NCI-H1694 (cell line): Measurements from ENCODE around the gene GRAMD4.
A peak's percentile ranks its signal among the peaks of the same experiment; 100 is the strongest.

Experiments
- DNase-seq: peaks from one replicate; lab custom pipeline; 2025; lab: John Stamatoyannopoulos, UW

GRAMD4 gene

DNA sequence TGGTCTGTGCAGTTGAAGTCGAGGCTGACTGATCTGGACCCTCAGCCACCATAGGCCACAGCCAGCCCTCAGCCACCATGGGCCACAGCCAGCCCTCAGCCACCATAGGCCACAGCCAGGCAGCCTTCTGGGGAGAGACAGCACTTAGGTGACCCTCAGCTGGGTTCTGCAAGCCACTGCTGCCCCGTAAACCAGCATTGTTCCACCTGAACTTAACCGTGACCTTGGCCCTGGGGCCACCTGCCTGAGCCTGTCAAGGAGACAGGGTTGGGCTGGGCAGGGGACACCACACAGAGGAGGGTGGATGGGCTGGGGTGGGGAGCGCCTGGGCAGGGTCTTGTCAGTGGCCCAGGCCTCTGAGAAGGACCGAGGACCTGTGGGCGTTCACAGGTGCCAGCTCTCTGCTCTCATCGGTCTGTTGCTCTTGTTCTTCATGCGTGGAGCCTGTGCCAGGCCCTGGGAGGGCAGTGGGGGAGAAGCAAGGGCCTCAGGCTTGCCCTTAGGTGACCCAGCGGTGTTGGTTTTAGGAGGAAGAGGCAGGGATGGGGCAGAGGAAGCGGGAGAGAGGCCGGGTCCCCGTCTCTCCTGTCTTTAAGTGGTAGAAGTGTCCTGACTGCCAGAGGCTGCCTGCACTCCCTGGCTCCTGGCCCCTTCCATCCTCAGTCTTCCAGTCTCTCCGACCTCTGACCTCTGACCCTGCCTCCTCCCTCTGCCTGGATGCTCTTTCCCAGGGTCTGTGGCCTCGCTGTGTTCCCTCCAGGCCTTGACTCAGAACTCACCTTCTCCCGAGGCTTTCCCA is 36.9 kb downstream of the GRAMD4 start:
- DNase-seq: no peak

DNA sequence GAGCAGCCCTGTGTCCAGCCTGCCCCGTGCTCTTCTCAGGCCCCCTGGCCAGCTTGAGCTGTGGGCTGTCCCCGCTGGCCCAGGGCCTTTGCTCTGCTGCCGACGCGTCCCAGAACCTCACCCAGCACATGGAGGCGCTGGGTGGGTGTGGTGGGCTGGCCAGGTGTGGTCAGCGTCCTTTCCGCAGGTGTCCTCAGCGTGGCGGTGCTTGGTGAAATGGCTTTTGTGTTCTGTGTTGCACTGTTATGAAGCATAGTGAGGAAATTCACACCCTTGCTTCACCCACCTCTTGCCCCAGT is 37.4 kb downstream of the GRAMD4 start:
- no peak for DNase-seq

DNA sequence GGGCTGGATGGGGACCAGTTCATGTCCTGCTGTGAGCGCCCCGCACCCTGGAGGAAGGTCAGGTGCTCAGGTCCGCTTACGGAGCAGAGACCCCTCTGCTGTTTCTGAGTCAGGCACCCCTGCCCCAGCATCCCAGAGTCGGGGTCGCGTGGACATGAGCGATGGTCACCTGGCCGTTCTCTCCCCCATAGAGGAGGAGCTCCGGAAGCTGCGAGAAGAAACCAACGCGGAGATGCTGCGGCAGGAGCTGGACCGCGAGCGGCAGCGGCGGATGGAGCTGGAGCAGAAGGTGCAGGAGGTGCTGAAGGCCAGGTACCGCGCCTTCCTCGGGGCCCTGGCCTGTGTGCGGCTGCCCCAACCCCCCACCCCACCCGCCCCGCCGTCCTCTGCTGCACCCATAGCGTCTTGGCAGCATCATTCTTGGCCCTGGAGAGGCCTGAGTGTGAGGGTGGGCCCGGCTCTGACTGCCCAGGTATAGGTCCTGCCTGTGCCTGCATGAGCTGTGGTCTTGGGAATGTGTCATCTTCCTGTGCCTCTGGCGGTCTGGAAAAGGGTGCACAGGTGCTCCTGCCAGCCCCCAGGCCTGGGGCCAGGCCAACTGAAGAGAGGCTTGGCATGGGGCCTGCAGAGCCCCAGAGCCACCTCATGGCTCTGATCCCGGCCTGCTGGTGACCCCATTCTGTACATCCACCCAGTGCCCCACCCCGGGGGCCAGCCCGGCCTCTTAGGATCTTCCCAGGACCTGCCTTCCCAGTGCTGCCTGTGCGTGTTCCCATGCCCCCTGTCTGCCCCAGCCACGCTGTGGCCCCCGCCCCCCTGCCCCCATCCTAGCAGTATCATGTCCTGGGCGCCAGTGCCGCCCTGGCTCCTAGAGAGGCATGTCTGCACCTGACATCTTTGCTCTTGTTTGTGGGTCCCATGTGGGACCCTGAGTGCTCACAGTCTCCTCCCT is 38.1 kb downstream of the GRAMD4 start:
- no peak for DNase-seq

DNA sequence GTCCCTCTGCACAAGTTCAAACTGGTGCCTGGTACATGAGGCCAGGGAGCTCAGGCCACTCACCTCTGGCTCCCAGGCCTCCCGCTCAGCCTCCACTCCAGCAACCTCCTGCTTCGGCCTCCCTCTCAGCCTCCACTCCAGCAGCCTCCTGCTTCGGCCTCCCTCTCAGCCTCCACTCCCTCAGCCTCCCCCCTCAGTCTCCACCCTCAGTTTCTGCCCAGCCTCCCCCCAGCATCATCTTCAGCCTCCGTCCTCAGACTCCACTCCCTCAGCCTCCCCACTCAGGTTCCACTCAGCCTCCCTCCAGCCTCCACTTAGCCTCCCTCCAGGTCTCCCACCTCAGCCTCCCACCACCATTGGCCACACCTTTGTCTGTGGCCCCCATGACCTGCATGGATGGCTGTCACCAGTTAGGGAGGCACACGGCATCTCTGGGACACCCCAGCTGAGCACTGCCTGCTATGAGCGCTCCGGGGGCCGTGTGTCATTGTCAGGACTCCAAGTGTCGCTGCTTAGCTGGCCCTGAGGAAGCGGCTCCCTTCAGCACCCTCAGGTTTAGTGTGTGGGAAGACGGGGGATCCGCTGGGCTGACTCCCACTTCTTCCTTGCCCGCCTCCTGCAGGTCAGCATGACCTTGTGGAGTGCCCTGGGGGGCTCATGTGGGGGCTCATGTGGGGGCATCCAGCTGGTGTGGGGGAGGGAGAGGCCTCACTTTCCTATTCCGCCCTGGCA is 39.0 kb downstream of the GRAMD4 start:
- DNase-seq: no peak

DNA sequence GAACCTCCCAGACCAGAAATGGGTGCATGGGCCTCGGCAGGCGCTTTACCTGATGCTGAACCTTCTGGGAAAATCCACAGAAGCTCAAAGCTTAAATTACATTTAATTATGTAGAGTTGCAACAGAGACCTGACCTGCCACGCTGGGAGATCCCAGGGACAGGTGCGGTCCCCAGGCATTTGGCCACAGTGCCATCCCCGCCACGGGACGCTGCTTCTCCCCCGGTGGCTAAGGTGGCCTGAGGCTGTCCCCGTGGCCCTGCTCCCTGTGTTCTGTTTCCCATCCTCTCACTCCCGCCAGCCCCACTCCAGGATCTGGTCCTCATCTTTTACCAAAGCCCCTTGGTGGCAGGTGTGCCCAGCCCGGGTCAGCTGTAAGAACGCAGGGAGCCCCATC is 39.6 kb downstream of the GRAMD4 start:
- no peak for DNase-seq

DNA sequence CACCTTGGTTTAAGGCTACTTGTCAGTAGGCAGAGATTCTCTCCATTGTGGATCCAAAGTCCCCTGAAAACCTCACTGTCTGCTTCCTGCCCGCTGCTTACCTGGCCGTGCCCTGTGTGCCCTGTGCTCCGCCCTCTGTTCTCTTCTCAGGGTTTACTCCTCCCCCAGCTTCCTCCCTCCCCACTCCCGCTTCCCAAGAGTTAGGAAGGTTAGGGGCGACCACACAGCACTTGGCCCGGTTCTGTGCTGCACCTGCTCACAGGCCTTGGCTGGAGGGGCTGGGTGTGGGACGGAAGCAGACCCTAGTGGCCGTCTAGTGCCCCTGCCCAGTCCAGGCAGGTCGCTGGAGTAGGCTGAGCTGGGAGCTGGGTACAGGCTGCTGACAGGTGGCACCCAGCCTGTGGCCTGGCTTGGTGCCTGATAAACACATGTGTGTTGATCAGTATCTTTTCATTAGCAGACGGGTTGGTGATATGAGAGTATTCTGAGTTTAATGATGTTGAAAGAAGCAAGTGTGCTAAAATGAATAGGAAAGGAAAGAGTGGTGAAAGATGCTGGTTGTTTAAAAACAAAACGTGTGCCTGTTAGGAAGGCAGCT is 40.5 kb downstream of the GRAMD4 start:
- DNase-seq: peak; percentile 93

DNA sequence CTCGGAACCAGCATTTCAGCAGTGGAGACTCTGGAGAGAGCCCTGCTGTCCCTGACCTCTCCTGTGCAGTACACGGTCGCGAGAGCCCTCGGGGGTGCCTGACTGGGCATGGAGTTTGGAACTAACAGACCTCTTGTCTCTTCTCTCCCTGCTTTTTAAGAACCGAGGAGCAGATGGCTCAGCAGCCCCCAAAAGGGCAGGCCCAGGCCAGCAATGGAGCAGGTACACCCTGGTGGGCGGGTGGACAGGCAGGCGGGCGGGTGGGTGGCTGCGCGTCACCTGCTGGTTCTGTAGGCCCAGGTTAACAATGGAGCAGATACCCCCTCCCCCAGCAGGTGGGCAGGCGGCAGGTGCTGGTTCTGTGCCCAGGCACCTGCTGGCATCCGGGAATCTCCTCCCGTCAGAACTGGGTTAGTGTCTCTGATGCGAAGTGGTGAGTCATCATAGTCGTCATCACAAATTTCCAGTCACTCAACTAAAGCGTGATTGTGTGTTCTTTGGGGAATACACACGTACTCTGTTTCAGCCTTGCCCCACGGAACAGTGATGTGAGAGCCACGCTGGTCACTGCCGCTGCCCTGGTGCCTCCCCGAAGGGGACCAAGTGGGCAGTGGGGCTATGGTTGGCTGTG is 41.1 kb downstream of the GRAMD4 start:
- peak; percentile 54 for DNase-seq

DNA sequence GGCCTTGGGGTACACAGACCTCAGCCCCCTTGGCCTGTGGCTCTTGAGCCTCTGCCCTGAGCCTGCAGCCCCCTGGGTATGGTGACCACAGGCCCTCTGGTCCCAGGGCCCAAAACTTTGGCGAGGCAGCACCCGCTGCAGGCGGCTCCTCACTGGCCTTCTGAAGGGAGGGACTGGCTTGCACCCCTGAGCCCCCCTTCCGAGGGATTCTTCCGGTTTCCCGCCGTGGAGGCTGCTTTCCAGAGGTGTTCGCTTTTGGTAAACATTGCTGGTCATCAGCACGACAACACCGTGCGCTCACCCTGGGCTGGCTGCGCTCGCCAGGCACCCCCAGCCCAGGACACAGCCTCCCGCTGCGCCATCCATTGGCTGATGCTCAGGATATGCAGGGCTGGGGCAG is 42.0 kb downstream of the GRAMD4 start:
- DNase-seq: no peak

DNA sequence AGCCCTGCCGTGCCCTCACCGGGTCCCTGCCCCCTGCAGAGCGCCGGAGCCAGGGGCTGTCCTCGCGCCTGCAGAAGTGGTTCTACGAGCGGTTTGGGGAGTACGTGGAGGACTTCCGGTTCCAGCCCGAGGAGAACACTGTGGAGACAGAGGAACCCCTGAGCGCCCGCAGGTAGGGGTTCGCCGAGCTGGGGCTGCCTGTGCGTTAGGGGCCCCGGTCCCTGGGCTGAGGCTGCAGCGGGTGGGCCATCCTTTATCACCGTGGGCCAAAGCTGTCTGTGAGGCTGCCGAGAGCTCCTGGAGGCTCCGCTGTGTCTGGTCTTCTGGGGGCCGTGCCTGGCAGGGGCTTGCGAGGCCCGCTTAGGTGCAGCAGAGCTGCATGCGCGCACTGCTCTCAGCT is 42.8 kb downstream of the GRAMD4 start:
- no peak for DNase-seq

DNA sequence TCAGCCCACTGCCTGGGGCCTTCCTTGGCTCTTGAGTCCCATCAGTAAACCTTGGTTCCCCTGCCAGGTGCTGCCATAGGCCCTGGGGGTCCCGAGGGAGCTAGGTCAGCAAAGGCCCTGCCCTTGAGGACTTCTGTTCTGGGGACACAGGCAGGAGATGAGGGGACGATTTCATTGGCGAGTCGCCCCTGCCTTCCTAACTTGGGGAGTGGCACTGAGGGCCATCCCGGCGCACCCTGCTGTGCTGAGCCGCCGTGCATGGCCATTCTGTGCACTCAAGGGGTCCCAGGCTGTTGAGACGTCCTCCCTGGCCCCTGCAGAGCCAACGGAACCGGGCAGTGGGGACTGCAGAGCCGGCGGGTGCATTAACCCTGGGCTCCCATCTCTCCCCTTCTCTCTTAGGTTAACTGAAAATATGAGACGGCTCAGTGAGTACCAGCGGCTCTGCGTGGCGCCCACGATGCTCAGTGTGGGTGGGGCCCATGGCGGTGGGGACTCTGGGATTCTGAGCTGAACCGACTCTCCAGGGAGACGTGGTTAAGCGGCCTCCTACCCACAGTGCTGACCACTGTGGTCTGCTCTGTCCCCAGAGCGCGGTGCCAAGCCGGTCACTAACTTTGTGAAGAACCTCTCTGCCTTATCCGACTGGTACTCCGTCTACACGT is 43.4 kb downstream of the GRAMD4 start:
- no peak for DNase-seq

DNA sequence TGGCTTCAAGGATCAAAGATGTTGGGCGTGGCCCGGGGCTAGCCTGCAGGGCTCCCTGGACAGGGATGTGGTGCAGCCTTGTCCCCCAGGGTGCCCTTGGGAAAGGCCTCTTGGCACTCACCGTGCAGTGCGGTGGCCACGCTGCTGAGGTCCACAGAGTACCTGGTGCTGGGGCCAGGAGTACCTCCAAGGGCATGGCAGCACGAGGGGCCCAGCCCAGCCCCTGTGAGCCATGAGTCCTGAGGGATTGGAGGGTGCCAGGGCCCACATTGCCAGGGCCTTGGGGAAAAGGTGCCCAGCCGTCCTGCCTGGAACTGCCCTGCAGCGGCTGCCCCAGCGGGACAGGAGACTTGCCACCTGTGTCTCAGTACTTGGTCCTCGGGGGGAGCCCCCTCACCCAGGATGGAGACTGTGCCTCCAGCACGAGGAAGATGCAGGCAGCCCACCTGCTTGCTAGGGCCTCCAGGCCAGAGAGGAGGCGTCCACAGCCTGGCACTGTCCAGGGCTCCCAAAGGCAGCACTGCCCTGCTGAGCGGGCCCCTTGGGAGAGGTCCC is 44.2 kb downstream of the GRAMD4 start:
- DNase-seq: no peak

DNA sequence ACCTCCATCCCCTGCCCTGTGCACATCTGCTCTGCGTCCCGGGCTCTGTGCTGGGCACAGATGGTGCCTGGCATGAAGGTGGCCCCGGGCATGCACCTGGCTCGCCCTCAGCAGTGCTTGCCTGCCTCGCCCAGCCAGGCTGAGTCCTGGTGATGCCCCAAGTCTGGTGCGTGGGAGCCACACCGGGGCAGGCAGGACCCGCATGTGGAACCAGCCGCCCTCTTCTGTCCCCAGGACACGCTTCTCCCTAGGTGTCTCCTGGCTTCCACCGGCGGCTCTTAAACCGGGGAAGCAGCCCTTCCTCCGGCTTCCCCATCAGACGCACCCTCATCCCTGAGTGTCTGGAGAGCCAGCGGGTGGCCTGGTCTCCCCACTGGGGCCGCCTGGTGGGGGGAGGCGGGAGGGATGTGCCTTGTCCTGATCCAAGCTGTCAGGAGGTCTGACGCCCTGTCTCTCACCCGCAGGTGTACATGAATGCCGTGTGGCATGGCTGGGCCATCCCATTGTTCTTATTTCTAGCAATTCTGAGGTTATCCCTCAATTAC is 45.0 kb downstream of the GRAMD4 start:
- DNase-seq: no peak

DNA sequence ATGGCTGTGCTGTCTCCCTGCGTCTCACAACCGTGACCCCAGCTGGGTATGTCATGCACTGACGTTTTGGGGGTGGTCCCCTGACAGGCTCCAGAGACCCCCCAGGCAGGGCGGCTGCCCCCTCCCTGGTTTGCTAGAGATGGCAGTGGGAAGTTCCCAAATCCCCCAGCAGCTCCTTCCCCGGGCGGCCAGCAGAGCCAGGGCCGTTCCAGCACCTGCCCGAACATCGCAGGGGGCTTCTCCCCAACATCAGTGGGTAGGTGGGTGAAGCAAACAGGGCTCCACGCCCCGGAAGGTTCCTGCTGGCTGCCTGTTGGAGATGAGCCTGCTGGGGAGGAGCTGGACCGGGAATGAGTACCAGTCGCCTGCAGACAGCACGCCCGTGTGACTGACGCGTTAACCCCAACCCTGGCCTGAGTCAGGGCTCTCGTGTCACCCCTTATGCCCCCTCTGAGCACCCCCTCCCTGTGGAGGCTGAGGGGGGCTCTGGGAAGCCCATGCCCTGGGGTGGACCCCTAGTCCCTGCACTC is 45.6 kb downstream of the GRAMD4 start:
- DNase-seq: no peak

DNA sequence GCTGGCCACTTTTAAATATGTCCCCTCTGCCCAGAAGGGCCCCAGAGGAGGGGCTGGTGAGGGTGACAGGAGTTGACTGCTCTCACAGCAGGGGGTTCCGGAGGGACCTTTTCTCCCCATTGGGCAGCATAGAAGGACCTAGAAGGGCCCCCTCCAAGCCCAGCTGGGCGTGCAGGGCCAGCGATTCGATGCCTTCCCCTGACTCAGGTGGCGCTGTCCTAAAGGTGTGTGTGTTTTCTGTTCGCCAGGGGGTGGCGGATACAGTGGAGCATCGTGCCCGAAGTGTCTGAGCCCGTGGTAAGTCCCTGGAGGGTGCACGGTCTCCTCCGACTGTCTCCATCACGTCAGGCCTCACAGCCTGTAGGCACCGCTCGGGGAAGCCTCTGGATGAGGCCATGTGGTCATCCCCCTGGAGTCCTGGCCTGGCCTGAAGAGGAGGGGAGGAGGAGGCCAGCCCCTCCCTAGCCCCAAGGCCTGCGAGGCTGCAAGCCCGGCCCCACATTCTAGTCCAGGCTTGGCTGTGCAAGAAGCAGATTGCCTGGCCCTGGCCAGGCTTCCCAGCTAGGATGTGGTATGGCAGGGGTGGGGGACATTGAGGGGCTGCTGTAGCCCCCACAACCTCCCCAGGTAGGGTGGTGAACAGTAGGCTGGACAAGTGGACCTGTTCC is 46.5 kb downstream of the GRAMD4 start:
- DNase-seq: no peak

DNA sequence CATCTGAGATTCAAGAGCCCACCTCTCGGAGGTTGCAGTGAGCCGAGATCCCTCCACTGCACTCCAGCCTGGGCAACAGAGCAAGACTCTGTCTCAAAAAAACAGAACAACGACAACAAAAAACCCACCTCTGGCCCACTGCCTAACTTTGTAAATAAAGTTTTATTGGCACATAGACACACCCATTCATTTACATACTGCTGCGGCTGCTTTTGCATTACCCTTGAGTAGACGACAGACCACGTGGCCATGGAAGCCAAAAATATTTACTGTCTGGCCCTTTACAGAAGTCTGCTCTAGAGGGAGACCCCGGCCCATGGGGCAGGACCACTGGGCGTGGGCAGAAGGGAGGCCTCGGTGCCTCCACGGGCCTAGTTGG is 47.0 kb downstream of the GRAMD4 start:
- no peak for DNase-seq

DNA sequence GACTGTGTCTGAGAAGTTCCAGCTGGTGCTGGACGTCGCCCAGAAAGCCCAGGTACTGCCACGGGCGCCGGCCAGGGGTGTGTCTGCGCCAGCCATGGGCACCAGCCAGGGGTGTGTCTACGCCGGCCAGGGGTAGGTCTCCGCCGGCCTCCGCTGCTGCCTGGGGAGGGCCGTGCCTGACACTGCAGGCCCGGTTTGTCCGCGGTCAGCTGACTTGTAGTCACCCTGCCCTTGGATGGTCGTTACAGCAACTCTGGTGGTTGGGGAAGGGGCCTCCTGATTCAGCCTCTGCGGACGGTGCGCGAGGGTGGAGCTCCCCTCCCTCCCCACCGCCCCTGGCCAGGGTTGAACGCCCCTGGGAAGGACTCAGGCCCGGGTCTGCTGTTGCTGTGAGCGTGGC is 47.9 kb downstream of the GRAMD4 start:
- no peak for DNase-seq

DNA sequence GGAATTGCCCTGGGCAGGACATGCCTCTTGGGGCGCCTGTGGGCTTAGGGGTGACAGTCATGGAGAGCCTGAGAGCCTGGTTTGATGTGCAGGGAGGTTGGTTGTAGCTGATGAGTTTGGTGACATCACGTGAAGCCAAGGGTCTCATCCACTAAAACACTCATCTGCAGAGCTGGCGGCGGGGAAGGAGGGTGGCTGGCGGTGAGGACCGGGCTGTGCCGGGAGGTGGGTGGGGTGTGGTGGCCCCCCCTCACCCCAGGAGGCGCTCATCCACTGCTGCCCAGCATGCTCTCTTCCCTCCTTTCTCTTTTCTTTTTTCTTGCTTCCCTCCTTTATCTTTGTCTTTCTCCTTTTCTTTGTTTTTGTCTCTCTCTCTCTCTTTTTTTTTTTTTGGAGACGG is 49.0 kb downstream of the GRAMD4 start:
- no peak for DNase-seq

DNA sequence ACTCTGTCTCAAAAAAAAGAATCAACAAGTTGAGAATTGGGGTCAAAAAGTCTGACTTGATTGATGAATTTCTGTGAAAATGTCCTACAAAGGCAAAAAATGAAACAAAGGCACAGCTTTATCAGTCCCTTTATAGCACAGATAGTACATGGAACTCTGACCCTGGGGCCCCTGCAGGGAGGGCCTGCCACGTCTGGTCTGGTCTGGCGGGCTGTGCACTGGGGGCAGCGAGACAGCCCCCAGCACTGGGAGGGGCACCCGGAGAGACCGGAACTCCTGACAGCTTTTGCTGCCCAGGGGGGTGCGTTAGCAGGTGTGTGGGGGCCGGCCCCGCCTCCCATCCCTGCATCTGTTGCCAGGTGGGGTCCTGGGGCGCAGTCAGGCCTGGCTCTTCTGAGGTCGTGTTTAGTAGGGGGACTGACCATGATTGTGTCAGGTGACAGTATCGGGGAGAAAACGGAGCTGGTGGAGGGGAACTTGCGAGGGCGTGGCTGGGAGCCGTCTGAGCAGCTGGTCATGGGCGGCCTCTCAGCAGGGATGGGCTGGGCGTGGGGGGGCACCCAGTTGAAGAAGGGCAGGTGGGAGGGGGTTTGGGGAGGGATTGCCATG is 51.7 kb downstream of the GRAMD4 start:
- DNase-seq: no peak

DNA sequence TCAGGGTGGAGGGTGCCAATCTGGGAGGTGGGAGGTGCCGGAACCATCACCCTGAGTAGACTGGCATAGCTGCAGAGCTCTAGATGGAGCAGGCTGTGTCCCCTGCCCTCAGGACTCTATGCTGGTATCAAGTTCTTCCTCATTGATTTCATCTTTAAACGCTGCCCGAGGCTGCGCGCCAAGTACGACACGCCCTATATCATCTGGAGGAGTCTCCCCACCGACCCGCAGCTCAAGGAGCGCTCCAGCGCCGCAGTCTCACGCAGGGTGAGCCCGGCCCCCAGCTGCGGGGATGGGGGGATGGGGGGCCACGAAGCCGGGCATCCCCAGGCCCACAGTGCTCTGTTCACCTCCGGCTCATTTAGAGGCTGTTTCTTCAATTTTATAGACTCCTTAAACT is 52.5 kb downstream of the GRAMD4 start:
- DNase-seq: no peak
